Measurements from ENCODE around the gene SPEG. TPM values are rescaled to one million over a fixed set of nuclear protein-coding genes. Genes with fewer than 3 reads are reported as not detected.

SPEG gene
- total and polyA plus RNA-seq, 2 of the 13 experiments (the other 11 are each of a cell fraction or from before 2014, with no cell fraction given), result 0.18 to 0.24 TPM

DNA sequence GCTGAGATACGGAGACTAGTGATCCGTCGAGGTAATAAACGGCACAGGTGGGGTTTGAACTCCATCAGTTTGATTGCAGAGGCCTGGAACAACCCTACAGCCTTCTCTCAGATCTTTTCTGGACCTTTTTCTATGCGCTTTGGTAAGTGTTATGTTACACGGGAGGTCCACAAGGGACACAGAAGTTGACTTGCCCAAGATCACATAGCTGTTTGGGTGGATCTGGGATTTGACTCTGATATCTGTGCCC, 45.8 kb upstream of the SPEG start (continued):
- TF ChIP-seq, protein P1, sequence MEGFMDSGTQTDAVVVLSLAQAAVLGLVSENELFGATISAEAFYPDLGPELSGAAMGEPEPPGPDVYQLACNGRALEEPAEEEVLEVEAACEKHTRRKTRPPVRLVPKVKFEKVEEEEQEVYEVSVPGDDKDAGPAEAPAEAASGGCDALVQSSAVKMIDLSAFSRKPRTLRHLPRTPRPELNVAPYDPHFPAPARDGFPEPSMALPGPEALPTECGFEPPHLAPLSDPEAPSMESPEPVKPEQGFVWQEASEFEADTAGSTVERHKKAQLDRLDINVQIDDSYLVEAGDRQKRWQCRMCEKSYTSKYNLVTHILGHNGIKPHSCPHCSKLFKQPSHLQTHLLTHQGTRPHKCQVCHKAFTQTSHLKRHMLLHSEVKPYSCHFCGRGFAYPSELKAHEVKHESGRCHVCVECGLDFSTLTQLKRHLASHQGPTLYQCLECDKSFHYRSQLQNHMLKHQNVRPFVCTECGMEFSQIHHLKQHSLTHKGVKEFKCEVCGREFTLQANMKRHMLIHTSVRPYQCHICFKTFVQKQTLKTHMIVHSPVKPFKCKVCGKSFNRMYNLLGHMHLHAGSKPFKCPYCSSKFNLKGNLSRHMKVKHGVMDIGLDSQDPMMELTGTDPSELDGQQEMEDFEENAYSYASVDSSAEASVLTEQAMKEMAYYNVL (CRISPR knock-in tag; IDR thresholded peaks at IDR 0.05; ENCODE audit: borderline replicate concordance), result peak; percentile 29; the same call in 1 of the 2 replicates
- TF ChIP-seq ZNF780A (CRISPR knock-in tag; IDR thresholded peaks at IDR 0.05) (no peak), ZSCAN25 (CRISPR knock-in tag; IDR thresholded peaks at IDR 0.05) (0 out of 2 replicates have a peak, but pooled peaks have one; percentile 22), ZNF614 (CRISPR knock-in tag; IDR thresholded peaks at IDR 0.05; ENCODE audit: borderline replicate concordance) (peak; percentile 48; the same call in 1 of the 2 replicates), IRF2 (CRISPR knock-in tag; IDR thresholded peaks at IDR 0.05) (0 out of 2 replicates have a peak, but pooled peaks have one; percentile 14), TEAD3 (CRISPR knock-in tag; optimal IDR thresholded peaks at IDR 0.05; ENCODE audit: borderline replicate concordance) (peak; percentile 35), PHB2 (IDR thresholded peaks at IDR 0.05; ENCODE audit: partially characterized antibody) (no peak), FOXK2 (IDR thresholded peaks at IDR 0.05) (no peak), ASH2L (IDR thresholded peaks at IDR 0.05; ENCODE audit: insufficient read length, low read depth, low read length) (peak; percentile 60), ZNF136 (CRISPR knock-in tag; IDR thresholded peaks at IDR 0.05; ENCODE audit: low read depth) (0 out of 2 replicates have a peak, but pooled peaks have one; percentile 24), HDAC1 (CRISPR knock-in tag; IDR thresholded peaks at IDR 0.05) (peak; percentile 19; the same call in 1 of the 2 replicates), ZFP36L1 (CRISPR knock-in tag; IDR thresholded peaks at IDR 0.05) (peak; percentile 22; the same call in 1 of the 2 replicates), ZNF709 (CRISPR knock-in tag; IDR thresholded peaks at IDR 0.05) (0 out of 2 replicates have a peak, but pooled peaks have one; percentile 7), ZNF235 (CRISPR knock-in tag; IDR thresholded peaks at IDR 0.05; ENCODE audit: borderline replicate concordance) (no peak), NCOR1 (IDR thresholded peaks at IDR 0.05; ENCODE audit: borderline replicate concordance, low read length) (0 out of 2 replicates have a peak, but pooled peaks have one; percentile 54), ZNF615 (CRISPR knock-in tag; IDR thresholded peaks at IDR 0.05; ENCODE audit: borderline replicate concordance) (0 out of 2 replicates have a peak, but pooled peaks have one; percentile 23)
- TF ChIP-seq, protein P2, sequence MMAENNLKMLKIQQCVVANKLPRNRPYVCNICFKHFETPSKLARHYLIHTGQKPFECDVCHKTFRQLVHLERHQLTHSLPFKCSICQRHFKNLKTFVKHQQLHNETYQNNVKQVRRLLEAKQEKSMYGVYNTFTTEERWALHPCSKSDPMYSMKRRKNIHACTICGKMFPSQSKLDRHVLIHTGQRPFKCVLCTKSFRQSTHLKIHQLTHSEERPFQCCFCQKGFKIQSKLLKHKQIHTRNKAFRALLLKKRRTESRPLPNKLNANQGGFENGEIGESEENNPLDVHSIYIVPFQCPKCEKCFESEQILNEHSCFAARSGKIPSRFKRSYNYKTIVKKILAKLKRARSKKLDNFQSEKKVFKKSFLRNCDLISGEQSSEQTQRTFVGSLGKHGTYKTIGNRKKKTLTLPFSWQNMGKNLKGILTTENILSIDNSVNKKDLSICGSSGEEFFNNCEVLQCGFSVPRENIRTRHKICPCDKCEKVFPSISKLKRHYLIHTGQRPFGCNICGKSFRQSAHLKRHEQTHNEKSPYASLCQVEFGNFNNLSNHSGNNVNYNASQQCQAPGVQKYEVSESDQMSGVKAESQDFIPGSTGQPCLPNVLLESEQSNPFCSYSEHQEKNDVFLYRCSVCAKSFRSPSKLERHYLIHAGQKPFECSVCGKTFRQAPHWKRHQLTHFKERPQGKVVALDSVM (CRISPR knock-in tag; IDR thresholded peaks at IDR 0.05), result 0 out of 2 replicates have a peak, but pooled peaks have one; percentile 5
- TF ChIP-seq, protein P3, sequence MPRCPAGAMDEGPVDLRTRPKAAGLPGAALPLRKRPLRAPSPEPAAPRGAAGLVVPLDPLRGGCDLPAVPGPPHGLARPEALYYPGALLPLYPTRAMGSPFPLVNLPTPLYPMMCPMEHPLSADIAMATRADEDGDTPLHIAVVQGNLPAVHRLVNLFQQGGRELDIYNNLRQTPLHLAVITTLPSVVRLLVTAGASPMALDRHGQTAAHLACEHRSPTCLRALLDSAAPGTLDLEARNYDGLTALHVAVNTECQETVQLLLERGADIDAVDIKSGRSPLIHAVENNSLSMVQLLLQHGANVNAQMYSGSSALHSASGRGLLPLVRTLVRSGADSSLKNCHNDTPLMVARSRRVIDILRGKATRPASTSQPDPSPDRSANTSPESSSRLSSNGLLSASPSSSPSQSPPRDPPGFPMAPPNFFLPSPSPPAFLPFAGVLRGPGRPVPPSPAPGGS (CRISPR knock-in tag; IDR thresholded peaks at IDR 0.05), result 0 out of 2 replicates have a peak, but pooled peaks have one; percentile 43
- TF ChIP-seq, protein P4, sequence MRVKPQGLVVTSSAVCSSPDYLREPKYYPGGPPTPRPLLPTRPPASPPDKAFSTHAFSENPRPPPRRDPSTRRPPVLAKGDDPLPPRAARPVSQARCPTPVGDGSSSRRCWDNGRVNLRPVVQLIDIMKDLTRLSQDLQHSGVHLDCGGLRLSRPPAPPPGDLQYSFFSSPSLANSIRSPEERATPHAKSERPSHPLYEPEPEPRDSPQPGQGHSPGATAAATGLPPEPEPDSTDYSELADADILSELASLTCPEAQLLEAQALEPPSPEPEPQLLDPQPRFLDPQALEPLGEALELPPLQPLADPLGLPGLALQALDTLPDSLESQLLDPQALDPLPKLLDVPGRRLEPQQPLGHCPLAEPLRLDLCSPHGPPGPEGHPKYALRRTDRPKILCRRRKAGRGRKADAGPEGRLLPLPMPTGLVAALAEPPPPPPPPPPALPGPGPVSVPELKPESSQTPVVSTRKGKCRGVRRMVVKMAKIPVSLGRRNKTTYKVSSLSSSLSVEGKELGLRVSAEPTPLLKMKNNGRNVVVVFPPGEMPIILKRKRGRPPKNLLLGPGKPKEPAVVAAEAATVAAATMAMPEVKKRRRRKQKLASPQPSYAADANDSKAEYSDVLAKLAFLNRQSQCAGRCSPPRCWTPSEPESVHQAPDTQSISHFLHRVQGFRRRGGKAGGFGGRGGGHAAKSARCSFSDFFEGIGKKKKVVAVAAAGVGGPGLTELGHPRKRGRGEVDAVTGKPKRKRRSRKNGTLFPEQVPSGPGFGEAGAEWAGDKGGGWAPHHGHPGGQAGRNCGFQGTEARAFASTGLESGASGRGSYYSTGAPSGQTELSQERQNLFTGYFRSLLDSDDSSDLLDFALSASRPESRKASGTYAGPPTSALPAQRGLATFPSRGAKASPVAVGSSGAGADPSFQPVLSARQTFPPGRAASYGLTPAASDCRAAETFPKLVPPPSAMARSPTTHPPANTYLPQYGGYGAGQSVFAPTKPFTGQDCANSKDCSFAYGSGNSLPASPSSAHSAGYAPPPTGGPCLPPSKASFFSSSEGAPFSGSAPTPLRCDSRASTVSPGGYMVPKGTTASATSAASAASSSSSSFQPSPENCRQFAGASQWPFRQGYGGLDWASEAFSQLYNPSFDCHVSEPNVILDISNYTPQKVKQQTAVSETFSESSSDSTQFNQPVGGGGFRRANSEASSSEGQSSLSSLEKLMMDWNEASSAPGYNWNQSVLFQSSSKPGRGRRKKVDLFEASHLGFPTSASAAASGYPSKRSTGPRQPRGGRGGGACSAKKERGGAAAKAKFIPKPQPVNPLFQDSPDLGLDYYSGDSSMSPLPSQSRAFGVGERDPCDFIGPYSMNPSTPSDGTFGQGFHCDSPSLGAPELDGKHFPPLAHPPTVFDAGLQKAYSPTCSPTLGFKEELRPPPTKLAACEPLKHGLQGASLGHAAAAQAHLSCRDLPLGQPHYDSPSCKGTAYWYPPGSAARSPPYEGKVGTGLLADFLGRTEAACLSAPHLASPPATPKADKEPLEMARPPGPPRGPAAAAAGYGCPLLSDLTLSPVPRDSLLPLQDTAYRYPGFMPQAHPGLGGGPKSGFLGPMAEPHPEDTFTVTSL (CRISPR knock-in tag; IDR thresholded peaks at IDR 0.05; ENCODE audit: borderline replicate concordance), result no peak
